Left ventricle myocardium inferior (tissue), 1 donor: Measurements from ENCODE around the gene SPDEF. TPM values are rescaled to one million over a fixed set of nuclear protein-coding genes. Genes with fewer than 3 reads are reported as not detected.

Experiments used
- DNase-seq: peaks from one replicate; pipeline ENCODE4 v3.0.0-alpha.2; 2020
- H3K27ac ChIP-seq: fragments of 200-600 bp; replicated peaks from 2 replicates; pipeline ENCODE4 v1.8.0; 2021
- H3K27me3 ChIP-seq: fragments of 200-600 bp; 2 replicates; pipeline ENCODE4 v1.8.0; 2021; ENCODE audit warnings: low read depth
- H3K36me3 ChIP-seq: fragments of 200-600 bp; 2 replicates; pipeline ENCODE4 v1.8.0; 2021
- H3K4me1 ChIP-seq: fragments of 200-600 bp; 2 replicates; pipeline ENCODE4 v1.8.0; 2021
- H3K4me3 ChIP-seq: fragments of 200-600 bp; 2 replicates; pipeline ENCODE4 v1.8.0; 2021; ENCODE audit warnings: mild to moderate bottlenecking, moderate library complexity
- H3K9me3 ChIP-seq: fragments of 200-600 bp; replicated peaks from 2 replicates; pipeline ENCODE4 v1.8.0; 2021
- CTCF ChIP-seq: fragments of 200-600 bp; IDR thresholded peaks from 2 replicates; pipeline ENCODE4 v1.8.0; 2021; ENCODE audit warnings: antibody characterized with exemption, mild to moderate bottlenecking, borderline replicate concordance
- intact Hi-C: fragments of 100-400 bp; cut with micrococcal nuclease; formaldehyde crosslinking; loops from one replicate; pipeline ENCODE4 v1.11.0; 2022
- total RNA-seq: library from RNA; stranded (reverse); fragmentation: NEBNext Ultra II Directional; extraction: Animal tissue kit (Norgen Biotek cat#: 25700); gene quantifications from one replicate; pipeline ENCODE4 v1.2.1, GENCODE V29; 2021
- donor health status: DM: no; HTN: yes; CAD: no; lungs with severe emphysema.

Gene SPDEF
- total RNA-seq, 1 donor from 2014 or later = 0.11 TPM

DNA sequence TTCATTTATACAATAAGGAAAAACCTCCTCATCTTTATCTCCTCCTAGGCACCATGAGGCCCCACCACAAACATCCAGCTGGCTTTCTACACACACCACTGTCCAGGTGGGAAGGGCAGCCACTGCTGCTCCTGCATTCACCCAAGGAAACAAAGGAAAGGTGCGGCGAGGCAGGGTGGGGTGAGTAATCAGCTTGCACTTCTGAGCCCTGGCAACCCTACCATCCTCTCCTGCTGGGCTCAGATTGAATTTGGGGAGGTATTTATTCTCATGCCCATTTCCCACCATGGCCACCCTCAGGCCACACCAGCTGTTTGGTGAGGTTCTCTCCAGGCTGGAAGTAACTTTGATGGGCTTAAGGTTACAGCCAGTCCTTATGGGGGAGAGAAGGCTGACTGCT, 31.2 kb upstream of the SPDEF start:
- no peak overlapping the region for H3K27ac ChIP-seq
- intact Hi-C loops = no loop called here
- no peak for DNase-seq
- TF ChIP-seq CTCF = no peak
- H3K27me3 ChIP-seq = no peaks in the 10 kb centered on the region
- H3K9me3 ChIP-seq = no peaks in the 10 kb centered on the region
- no peak overlapping the region for H3K4me3 ChIP-seq
- H3K4me1 ChIP-seq = peaks cover 46% of the 10 kb centered on the region
- peaks cover 29% of the 10 kb centered on the region for H3K36me3 ChIP-seq

DNA sequence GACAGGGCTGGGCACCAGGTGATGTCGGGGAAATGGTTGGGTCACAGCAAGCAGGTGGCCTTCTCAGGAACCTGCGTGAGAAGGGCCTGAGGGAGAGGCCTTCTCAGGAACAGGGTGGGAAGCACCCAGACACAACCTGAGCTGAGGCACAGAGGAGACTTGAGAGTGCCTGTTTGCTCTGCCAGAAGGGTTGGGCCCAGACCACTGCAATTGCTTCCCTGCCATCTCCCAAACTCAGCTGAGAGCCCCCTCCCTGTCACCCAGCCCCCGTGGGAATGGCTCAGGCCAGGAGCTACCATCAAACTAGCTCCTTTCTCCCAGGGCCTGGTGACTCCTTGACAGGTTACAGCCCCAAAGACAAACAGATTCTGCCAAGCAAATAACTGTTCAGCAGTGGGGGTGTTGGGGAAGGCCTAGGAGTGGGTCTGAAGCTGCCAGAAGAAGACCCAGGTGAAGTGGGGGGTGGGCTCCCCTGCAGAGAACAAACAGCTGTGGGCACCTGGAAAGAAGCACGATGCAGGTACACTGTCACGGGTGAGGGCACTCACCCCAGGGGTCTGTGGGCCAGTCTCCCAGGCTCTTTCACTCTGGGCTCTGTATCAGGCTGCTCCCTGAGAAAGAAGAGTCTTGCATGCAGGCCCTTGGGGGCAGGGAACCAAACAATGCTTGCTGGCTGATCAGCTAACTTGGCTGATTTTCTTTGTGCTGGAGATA, 30.4 kb upstream of the SPDEF start:
- H3K36me3 ChIP-seq = peaks cover 29% of the 10 kb centered on the region
- peaks cover 37% of the 10 kb centered on the region for H3K4me1 ChIP-seq
- no peaks in the 10 kb centered on the region for H3K27me3 ChIP-seq
- intact Hi-C loops = no loop called here
- DNase-seq = no peak
- H3K9me3 ChIP-seq = no peaks in the 10 kb centered on the region
- no peak overlapping the region for H3K4me3 ChIP-seq
- TF ChIP-seq CTCF = no peak
- H3K27ac ChIP-seq = no peak overlapping the region

GRCh38 chr6:34585512-34586061, 29.5 kb upstream of the SPDEF start:
- no peaks in the 10 kb centered on the region for H3K9me3 ChIP-seq
- no peak for DNase-seq
- peaks cover 29% of the 10 kb centered on the region for H3K36me3 ChIP-seq
- no peak overlapping the region for H3K4me3 ChIP-seq
- no peaks in the 10 kb centered on the region for H3K27me3 ChIP-seq
- no peak overlapping the region for H3K27ac ChIP-seq
- intact Hi-C loops = no loop called here
- H3K4me1 ChIP-seq = peaks cover 35% of the 10 kb centered on the region
- no peak for TF ChIP-seq CTCF

GRCh38 chr6:34585108-34585507, 29.0 kb upstream of the SPDEF start:
- no peak for TF ChIP-seq CTCF
- no peak for DNase-seq
- Histone ChIP-seq H3K27ac (no peak overlapping the region), H3K4me3 (no peak overlapping the region), H3K4me1 (peaks cover 30% of the 10 kb centered on the region), H3K27me3 (no peaks in the 10 kb centered on the region), H3K9me3 (no peaks in the 10 kb centered on the region), H3K36me3 (peaks cover 27% of the 10 kb centered on the region)
- intact Hi-C loops = no loop called here

GRCh38 chr6:34584694-34585093, 28.6 kb upstream of the SPDEF start:
- no peaks in the 10 kb centered on the region for H3K27me3 ChIP-seq
- no peak overlapping the region for H3K27ac ChIP-seq
- H3K4me3 ChIP-seq = no peak overlapping the region
- intact Hi-C loops = no loop called here
- no peak for DNase-seq
- no peak for TF ChIP-seq CTCF
- H3K36me3 ChIP-seq = peaks cover 22% of the 10 kb centered on the region
- peaks cover 28% of the 10 kb centered on the region for H3K4me1 ChIP-seq
- no peaks in the 10 kb centered on the region for H3K9me3 ChIP-seq
